Cardiac muscle cell (in vitro differentiated cells and primary cell): Measurements from ENCODE around the gene ANKRD63. TPM values are rescaled to one million over a fixed set of nuclear protein-coding genes. Genes with fewer than 3 reads are reported as not detected.

ENCODE experiments used
- DNase-seq, 2 donors: peaks; one replicate each; pipeline versions ENCODE4 v3.0.0 to v3.0.0-alpha.2; 2010 to 2017; ENCODE audit warnings: low read depth in 1 of 2, low spot score in 1 of 2
- H3K27ac ChIP-seq: fragments of 200-600 bp; sonication (generic); 2 replicates; pipeline ENCODE4 v1.5.1; 2016
- H3K27me3 ChIP-seq: fragments of 200-600 bp; sonication (generic); 2 replicates; pipeline ENCODE4 v1.6.0; 2016; ENCODE audit warnings: control low read depth
- H3K36me3 ChIP-seq: fragments of 200-600 bp; sonication (generic); 2 replicates; pipeline ENCODE4 v1.5.1; 2016; ENCODE audit warnings: control low read depth
- H3K4me1 ChIP-seq: fragments of 200-600 bp; sonication (generic); 2 replicates; pipeline ENCODE4 v1.8.1; 2017; ENCODE audit warnings: low read depth, mild to moderate bottlenecking, mixed run types
- H3K4me3 ChIP-seq: fragments of 200-600 bp; sonication (generic); 2 replicates; pipeline ENCODE4 v1.5.1; 2016; ENCODE audit warnings: mild to moderate bottlenecking
- H3K9me3 ChIP-seq: fragments of 200-600 bp; sonication (generic); 2 replicates; pipeline ENCODE4 v1.5.1; 2017; ENCODE audit warnings: low read depth, mild to moderate bottlenecking, control low read depth
- CTCF ChIP-seq: IDR thresholded peaks from 2 replicates; pipeline ENCODE4 v1.5.1; 2012; ENCODE audit warnings: low read depth, mild to moderate bottlenecking, low read length
- polyA plus RNA-seq: library from polyadenylated mRNA; unstranded; fragments of >200 nt; fragmentation: Nextera tagmentation; extraction: Ambion mirVana; gene quantifications from 2 replicates; pipeline ENCODE4 v1.2.1, GENCODE V29; 2016
- total RNA-seq: library from RNA; depleted of rRNA; stranded (reverse); fragments of >200 nt; gene quantifications from 2 replicates; pipeline ENCODE4 v1.2.3, GENCODE V29; 2016

ANKRD63 gene
- total and polyA plus RNA-seq, 2 experiments from 2014 or later: 13.7 to 104 TPM

- peaks cover 18% of the 10 kb centered on the region for H3K4me1 ChIP-seq
- no peak for DNase-seq
- H3K36me3 ChIP-seq: no peaks in the 10 kb centered on the region
- H3K4me3 ChIP-seq: no peak overlapping the region
- no peak overlapping the region for H3K27ac ChIP-seq
- H3K9me3 ChIP-seq: no peaks in the 10 kb centered on the region
- no peak for TF ChIP-seq CTCF
- H3K27me3 ChIP-seq: peaks cover 19% of the 10 kb centered on the region
These were observed 25.0 kb downstream of the ANKRD63 start for GRCh38 chr15:40257656-40258450.

- DNase-seq: peak in 1 of 2 donors; percentile 41
- no peak for TF ChIP-seq CTCF
- H3K4me1 ChIP-seq: peaks cover 18% of the 10 kb centered on the region
- peaks cover 30% of the 10 kb centered on the region for H3K27me3 ChIP-seq
- no peaks in the 10 kb centered on the region for H3K9me3 ChIP-seq
- H3K27ac ChIP-seq: no peak overlapping the region
- no peak overlapping the region for H3K4me3 ChIP-seq
- no peaks in the 10 kb centered on the region for H3K36me3 ChIP-seq
These were observed 26.1 kb downstream of the ANKRD63 start for GRCh38 chr15:40256638-40257235.

GRCh38 chr15:40255033-40255432 lies 27.8 kb downstream of the ANKRD63 start:
- Histone ChIP-seq H3K4me3 (no peak overlapping the region), H3K9me3 (no peaks in the 10 kb centered on the region), H3K27ac (no peak overlapping the region), H3K4me1 (peaks cover 18% of the 10 kb centered on the region), H3K36me3 (no peaks in the 10 kb centered on the region), H3K27me3 (peaks cover 47% of the 10 kb centered on the region)
- no peak for TF ChIP-seq CTCF
- no peak for DNase-seq

- H3K27ac ChIP-seq: no peak overlapping the region
- TF ChIP-seq CTCF: no peak
- H3K27me3 ChIP-seq: peaks cover 47% of the 10 kb centered on the region
- H3K4me1 ChIP-seq: peaks cover 18% of the 10 kb centered on the region
- no peaks in the 10 kb centered on the region for H3K36me3 ChIP-seq
- H3K4me3 ChIP-seq: no peak overlapping the region
- no peak for DNase-seq
- no peaks in the 10 kb centered on the region for H3K9me3 ChIP-seq
These were observed 28.4 kb downstream of the ANKRD63 start for GRCh38 chr15:40254452-40254851.

- TF ChIP-seq CTCF: no peak
- Histone ChIP-seq H3K4me1 (peaks cover 18% of the 10 kb centered on the region), H3K9me3 (no peaks in the 10 kb centered on the region), H3K27ac (no peak overlapping the region), H3K27me3 (peaks cover 47% of the 10 kb centered on the region), H3K4me3 (peak overlapping the region; percentile 33), H3K36me3 (no peaks in the 10 kb centered on the region)
- DNase-seq: no peak
These were observed 29.6 kb downstream of the ANKRD63 start for GRCh38 chr15:40253167-40253790.
